Measurements from ENCODE around the gene GAPDHS. TPM values are rescaled to one million over a fixed set of nuclear protein-coding genes. Genes with fewer than 3 reads are reported as not detected.

The GAPDHS gene
- total and polyA plus RNA-seq, 2 of the 13 experiments (the other 11 are each of a cell fraction or from before 2014, with no cell fraction given): not detected

DNA sequence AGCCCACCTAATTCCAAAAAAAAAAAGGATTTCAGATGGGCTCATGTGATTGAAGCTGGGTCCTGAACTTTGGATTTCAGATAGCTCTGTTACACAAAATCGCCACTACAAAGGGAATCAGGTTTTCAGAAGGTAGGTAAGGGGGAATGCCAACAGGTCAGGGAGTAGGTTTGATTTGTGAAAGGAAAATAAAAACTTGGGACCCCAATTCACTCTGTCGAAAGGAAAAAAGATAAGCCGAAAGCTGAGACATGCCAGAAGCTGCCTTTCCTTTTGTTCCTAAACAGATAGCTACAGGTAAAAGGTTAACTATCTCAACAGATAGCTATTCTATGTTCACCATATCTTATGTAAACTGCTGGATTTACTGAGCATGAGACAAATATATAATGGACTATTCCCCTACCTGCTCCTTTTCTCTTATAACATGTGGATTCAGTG is 47.0 kb upstream of the GAPDHS start (continued):
- TF ChIP-seq ARID3A (IDR thresholded peaks at IDR 0.05; ENCODE audit: low read depth, low read length) (no peak), HHEX (CRISPR knock-in tag; IDR thresholded peaks at IDR 0.05) (no peak), SNAPC2 (CRISPR knock-in tag; IDR thresholded peaks at IDR 0.05) (no peak), ZFP36L1 (CRISPR knock-in tag; IDR thresholded peaks at IDR 0.05) (no peak), CREB1 (IDR thresholded peaks at IDR 0.05) (no peak), CREB1 (CRISPR knock-in tag; IDR thresholded peaks at IDR 0.05) (no peak), SNRNP70 (IDR thresholded peaks at IDR 0.05; ENCODE audit: low read depth, low read length) (no peak), DMTF1 (CRISPR knock-in tag; IDR thresholded peaks at IDR 0.05) (no peak), KAT7 (CRISPR knock-in tag; IDR thresholded peaks at IDR 0.05; ENCODE audit: borderline replicate concordance) (0 out of 2 replicates have a peak, but pooled peaks have one; percentile 44), EZH2 (conservative IDR thresholded peaks at IDR 0.05; ENCODE audit: low read depth, low read length) (no peak), ZNF607 (CRISPR knock-in tag; IDR thresholded peaks at IDR 0.05; ENCODE audit: borderline replicate concordance) (no peak), FOXA1 (IDR thresholded peaks at IDR 0.05) (no peak), FOXA1 (CRISPR knock-in tag; IDR thresholded peaks at IDR 0.05) (no peak), ZSCAN21 (CRISPR knock-in tag; IDR thresholded peaks at IDR 0.05; ENCODE audit: borderline replicate concordance) (no peak), TBX2 (CRISPR knock-in tag; IDR thresholded peaks at IDR 0.05; ENCODE audit: borderline replicate concordance) (peak; percentile 38; the same call in 1 of the 2 replicates), ZNF770 (CRISPR knock-in tag; IDR thresholded peaks at IDR 0.05) (no peak), ATRX (CRISPR knock-in tag; IDR thresholded peaks at IDR 0.05; ENCODE audit: borderline replicate concordance) (no peak), RCOR2 (CRISPR knock-in tag; IDR thresholded peaks at IDR 0.05) (no peak), ZNF879 (CRISPR knock-in tag; IDR thresholded peaks at IDR 0.05) (no peak), GFI1 (CRISPR knock-in tag; IDR thresholded peaks at IDR 0.05; ENCODE audit: borderline replicate concordance) (peak; percentile 74), RBM22 (optimal IDR thresholded peaks at IDR 0.05; ENCODE audit: low read length) (no peak), PHF20 (CRISPR knock-in tag; IDR thresholded peaks at IDR 0.05) (no peak), MLX (CRISPR knock-in tag; IDR thresholded peaks at IDR 0.05) (no peak)
- TF ChIP-seq, protein P1, sequence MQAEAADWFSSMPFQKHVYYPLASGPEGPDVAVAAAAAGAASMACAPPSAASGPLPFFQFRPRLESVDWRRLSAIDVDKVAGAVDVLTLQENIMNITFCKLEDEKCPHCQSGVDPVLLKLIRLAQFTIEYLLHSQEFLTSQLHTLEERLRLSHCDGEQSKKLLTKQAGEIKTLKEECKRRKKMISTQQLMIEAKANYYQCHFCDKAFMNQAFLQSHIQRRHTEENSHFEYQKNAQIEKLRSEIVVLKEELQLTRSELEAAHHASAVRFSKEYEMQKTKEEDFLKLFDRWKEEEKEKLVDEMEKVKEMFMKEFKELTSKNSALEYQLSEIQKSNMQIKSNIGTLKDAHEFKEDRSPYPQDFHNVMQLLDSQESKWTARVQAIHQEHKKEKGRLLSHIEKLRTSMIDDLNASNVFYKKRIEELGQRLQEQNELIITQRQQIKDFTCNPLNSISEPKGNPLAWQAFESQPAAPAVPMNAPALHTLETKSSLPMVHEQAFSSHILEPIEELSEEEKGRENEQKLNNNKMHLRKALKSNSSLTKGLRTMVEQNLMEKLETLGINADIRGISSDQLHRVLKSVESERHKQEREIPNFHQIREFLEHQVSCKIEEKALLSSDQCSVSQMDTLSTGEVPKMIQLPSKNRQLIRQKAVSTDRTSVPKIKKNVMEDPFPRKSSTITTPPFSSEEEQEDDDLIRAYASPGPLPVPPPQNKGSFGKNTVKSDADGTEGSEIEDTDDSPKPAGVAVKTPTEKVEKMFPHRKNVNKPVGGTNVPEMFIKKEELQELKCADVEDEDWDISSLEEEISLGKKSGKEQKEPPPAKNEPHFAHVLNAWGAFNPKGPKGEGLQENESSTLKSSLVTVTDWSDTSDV (CRISPR knock-in tag; IDR thresholded peaks at IDR 0.05): no peak
